Stomach (tissue), 4 donors: Measurements from ENCODE around the gene PRKCQ.

Source experiments
- CTCF ChIP-seq, 7 experiments: fragments of 450-650 bp in 4 of 7; fragments of 200-600 bp in 3 of 7; sonication (generic) in 3 of 7; IDR thresholded peaks; one replicate each; pipeline ENCODE4 v1.5.1; 2016 to 2019; ENCODE audit warnings: antibody characterized with exemption in 7 of 7, control low read depth in 2 of 7, mild to moderate bottlenecking in 1 of 7
- EP300 ChIP-seq: sonication (generic); formaldehyde crosslinking; IDR thresholded peaks from one replicate; pipeline ENCODE4 v1.6.1; 2017; ENCODE audit warnings: antibody characterized with exemption
- POLR2AphosphoS5 ChIP-seq, 3 donors: sonication (generic); formaldehyde crosslinking; IDR thresholded peaks; one replicate each; pipeline ENCODE4 v1.6.1; 2016; ENCODE audit warnings: antibody characterized with exemption in 3 of 3

DNA sequence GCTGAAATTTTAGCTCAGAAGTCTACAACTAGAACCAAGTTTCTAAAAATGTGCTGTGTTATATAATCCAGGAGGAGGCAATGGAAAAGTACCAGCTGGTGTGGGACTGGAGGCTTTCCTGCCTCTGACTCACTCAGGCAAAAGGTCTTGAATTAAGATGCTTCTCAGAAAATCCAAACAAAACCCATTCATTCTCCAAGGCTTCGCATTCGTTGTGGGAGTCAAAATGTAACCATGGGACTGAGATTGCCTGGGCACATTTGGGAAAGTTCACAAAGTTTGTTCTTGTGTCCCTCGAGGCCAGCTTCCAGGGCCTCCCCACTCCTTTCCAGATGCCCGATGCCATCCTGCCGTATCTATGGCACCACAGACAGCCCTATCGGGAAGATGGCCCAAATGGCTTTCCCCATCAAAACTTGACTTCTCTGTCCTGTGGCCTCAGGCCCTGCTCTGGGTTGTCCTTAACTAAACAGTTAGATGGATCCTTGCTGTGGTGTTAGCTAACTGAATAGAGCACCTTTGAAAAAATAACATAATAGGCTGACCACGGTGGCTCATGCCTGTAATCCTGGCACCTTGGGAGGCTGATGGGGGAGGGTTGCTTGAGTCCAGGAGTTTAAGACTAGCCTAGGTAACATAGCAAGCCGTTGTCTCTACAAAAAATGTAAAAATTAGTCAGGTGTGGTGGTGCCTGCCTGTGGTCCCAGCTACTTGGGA is 196.8 kb downstream of the PRKCQ start:
- TF ChIP-seq EP300 (no peak), CTCF (IDR thresholded peaks at IDR 0.05) (no peak), POLR2AphosphoS5 (IDR thresholded peaks at IDR 0.05) (peak in 1 of 3 donors; percentile 21)
